ENCODE data around the gene PRKCB.

Gene PRKCB

DNA sequence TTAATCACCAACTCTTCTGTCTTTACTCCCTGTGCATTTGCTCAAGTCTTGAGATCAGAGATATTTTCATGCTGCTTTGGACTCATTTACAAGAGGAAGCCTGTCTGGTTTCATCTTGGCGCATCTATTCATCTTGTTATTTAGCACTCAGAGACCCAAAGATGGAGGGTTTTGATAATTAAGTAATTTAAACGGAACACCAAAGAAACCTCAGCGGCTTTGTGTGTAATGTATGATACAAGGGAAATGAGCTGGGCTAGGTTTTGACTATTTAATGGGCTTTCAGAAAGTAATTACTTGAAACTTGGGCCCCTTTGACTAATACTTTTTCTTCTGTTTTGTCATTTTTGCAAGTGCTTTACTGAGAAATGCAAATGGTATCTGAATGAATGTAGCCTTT lies 354.2 kb downstream of the PRKCB start:
- no peak for DNase-seq
- H3K27me3 Mint-ChIP-seq (ENCODE audit: low read depth, poor library complexity): peaks cover 15% of the 10 kb centered on the region
- no peaks in the 10 kb centered on the region for H3K36me3 Mint-ChIP-seq (ENCODE audit: low read depth)
- no peak overlapping the region for H3K27ac Mint-ChIP-seq
- no peaks in the 10 kb centered on the region for H3K9me3 Mint-ChIP-seq
- H3K4me3 Mint-ChIP-seq: no peak overlapping the region
- TF ChIP-seq, protein P1, sequence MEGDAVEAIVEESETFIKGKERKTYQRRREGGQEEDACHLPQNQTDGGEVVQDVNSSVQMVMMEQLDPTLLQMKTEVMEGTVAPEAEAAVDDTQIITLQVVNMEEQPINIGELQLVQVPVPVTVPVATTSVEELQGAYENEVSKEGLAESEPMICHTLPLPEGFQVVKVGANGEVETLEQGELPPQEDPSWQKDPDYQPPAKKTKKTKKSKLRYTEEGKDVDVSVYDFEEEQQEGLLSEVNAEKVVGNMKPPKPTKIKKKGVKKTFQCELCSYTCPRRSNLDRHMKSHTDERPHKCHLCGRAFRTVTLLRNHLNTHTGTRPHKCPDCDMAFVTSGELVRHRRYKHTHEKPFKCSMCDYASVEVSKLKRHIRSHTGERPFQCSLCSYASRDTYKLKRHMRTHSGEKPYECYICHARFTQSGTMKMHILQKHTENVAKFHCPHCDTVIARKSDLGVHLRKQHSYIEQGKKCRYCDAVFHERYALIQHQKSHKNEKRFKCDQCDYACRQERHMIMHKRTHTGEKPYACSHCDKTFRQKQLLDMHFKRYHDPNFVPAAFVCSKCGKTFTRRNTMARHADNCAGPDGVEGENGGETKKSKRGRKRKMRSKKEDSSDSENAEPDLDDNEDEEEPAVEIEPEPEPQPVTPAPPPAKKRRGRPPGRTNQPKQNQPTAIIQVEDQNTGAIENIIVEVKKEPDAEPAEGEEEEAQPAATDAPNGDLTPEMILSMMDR (IDR thresholded peaks at IDR 0.05): no peak
- H3K4me1 Mint-ChIP-seq: peaks cover 6% of the 10 kb centered on the region

DNA sequence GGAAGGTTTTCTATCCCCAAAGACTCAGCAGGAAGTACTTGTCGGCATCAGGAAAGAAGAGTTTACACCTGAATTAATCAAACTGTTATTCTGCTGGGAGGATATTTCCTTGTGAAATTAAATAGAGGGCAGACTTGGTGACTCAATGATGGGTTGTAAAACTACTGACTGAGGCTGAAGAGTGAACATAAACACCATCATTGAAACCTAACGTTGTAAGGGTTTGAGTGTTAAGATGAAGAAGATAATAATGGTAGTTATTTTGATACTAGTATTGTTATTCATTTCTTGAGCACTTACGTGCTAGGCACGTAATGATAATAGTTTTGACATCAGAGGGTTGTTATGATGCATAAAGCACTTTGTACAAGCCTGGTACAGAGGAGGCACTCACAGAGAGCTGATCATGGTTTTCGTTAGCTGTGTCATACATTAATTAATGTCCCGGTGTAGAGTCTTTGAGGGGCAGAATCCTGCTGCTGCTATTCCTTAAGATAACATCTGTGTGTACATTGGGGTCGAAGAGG lies 356.2 kb downstream of the PRKCB start:
- DNase-seq: no peak
- Mint-ChIP-seq H3K4me1 (peaks cover 6% of the 10 kb centered on the region), H3K36me3 (ENCODE audit: low read depth) (no peaks in the 10 kb centered on the region), H3K4me3 (no peak overlapping the region), H3K27ac (no peak overlapping the region), H3K9me3 (no peaks in the 10 kb centered on the region), H3K27me3 (ENCODE audit: low read depth, poor library complexity) (peaks cover 13% of the 10 kb centered on the region)
- TF ChIP-seq, protein P1 (IDR thresholded peaks at IDR 0.05): no peak

DNA sequence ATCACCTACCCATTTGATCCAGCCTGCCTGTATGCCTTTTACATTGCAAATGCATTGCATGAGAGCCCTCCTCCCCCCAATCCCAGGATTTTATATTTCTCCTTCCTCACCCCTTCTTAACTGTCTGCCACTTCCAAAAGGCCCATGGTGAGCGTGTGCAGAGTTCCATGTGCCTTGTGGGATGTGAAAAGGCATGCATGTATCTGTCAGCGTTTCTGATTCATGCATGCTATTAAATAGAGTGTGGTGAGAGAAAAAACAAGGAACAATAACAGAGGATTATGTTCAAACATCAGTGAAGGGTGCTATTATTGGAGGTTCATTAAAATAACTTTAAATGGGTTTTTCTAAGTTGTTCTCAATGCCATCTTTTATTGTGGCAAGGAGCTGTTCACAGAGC lies 359.4 kb downstream of the PRKCB start:
- TF ChIP-seq, protein P1 (IDR thresholded peaks at IDR 0.05): no peak
- H3K4me1 Mint-ChIP-seq: no peaks in the 10 kb centered on the region
- DNase-seq: no peak
- H3K4me3 Mint-ChIP-seq: no peak overlapping the region
- H3K9me3 Mint-ChIP-seq: no peaks in the 10 kb centered on the region
- H3K27me3 Mint-ChIP-seq (ENCODE audit: low read depth, poor library complexity): peaks cover 9% of the 10 kb centered on the region
- H3K27ac Mint-ChIP-seq: no peak overlapping the region
- no peaks in the 10 kb centered on the region for H3K36me3 Mint-ChIP-seq (ENCODE audit: low read depth)

DNA sequence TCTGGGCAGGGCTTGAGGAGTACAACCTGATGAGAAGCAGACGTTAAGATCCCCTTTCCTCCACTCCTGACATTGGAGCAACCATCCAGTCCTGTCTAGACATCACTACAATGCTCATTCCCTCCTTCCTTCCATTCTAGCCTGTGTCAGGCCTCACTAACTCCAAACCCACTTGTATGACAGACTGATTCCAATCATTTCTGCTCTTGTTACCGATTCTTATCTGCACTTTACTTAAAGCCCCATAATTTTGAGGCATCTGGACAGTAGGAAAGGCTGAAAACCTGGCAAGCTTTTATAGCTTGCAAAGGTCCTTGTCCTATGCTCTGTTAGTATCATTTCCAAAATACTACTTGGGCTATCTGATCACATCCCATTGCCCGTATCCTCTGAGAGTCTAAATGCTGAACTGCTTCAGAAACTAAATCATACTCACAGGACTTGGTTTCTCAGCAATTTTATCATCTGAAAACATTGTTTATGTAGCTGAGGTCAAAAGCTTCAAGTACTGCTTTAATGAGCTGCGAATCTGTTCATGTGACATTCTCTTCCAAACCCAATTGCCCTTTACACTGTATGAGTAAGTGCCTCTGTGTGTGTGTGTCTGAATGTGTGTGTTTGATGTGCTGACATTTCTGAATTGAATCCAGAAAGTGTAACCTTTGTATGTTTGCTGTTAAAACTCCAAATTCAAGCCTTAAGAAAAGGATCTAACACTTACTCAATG lies 363.2 kb downstream of the PRKCB start:
- no peak overlapping the region for H3K4me3 Mint-ChIP-seq
- H3K36me3 Mint-ChIP-seq (ENCODE audit: low read depth): no peaks in the 10 kb centered on the region
- no peaks in the 10 kb centered on the region for H3K4me1 Mint-ChIP-seq
- H3K9me3 Mint-ChIP-seq: peaks cover 3% of the 10 kb centered on the region
- DNase-seq: no peak
- TF ChIP-seq, protein P1 (IDR thresholded peaks at IDR 0.05): no peak
- peaks cover 3% of the 10 kb centered on the region for H3K27me3 Mint-ChIP-seq (ENCODE audit: low read depth, poor library complexity)
- no peak overlapping the region for H3K27ac Mint-ChIP-seq

DNA sequence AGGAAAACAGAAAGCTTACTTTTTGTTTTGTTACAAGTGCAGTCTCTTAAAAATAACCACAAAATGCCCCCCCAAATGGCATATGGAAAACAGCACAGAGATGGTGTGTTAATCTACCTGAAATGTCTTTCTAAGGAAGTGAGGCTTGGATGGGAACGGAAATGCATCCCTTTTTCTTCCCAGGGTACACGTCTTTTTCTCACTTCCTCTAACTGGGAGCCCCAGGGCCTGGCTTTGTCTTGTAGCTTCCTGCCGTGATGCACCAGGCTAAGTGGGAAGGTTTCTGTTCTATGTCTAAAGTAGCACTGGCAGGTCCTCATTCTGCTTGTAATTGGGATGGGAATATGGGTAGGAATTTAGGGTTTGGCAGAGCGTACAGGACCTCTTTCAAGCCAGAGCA lies 367.9 kb downstream of the PRKCB start:
- Mint-ChIP-seq H3K4me3 (no peak overlapping the region), H3K4me1 (no peaks in the 10 kb centered on the region), H3K36me3 (ENCODE audit: low read depth) (no peaks in the 10 kb centered on the region), H3K9me3 (peaks cover 3% of the 10 kb centered on the region), H3K27ac (no peak overlapping the region), H3K27me3 (ENCODE audit: low read depth, poor library complexity) (peaks cover 15% of the 10 kb centered on the region)
- TF ChIP-seq, protein P1 (IDR thresholded peaks at IDR 0.05): no peak
- DNase-seq: no peak

DNA sequence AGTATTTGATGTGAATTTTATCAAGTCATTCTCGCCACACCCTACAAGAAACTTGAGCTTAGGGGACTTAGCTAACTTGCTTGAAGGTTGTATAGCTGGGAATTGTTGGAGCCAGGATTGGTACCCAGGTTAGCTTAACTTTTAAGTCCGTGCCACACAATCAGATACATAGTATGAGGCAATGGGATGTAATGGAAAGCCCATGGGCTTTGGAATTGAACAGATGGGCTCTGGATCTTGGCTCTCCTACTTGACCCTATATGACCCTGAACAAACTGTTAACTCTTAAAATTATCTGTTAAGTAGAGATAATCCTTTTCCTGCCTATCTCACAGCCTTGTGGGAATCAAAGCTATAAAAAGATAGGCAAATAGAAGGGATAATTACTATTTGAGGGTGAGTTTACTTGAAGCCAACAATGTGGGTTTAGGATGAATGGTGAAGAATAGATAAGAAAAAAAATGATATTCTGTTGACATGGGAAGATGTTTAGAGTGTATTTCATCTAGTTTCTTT lies 368.4 kb downstream of the PRKCB start:
- Mint-ChIP-seq H3K4me1 (no peaks in the 10 kb centered on the region), H3K27me3 (ENCODE audit: low read depth, poor library complexity) (peaks cover 15% of the 10 kb centered on the region), H3K4me3 (no peak overlapping the region), H3K27ac (no peak overlapping the region), H3K9me3 (peaks cover 3% of the 10 kb centered on the region), H3K36me3 (ENCODE audit: low read depth) (no peaks in the 10 kb centered on the region)
- TF ChIP-seq, protein P1 (IDR thresholded peaks at IDR 0.05): no peak
- DNase-seq: no peak
